DMS114 treated with DMSO at 0.1 percent for 48 hours (cell line): Measurements from ENCODE around the gene AK5.

Experiments
- DNase-seq: peaks from one replicate; lab custom pipeline; 2025; ENCODE audit not compliant: unreplicated experiment; lab: John Stamatoyannopoulos, UW

AK5 gene

GRCh38 chr1:77538956-77539518 is 257.2 kb downstream of the AK5 start:
- DNase-seq, result no peak

GRCh38 chr1:77539519-77540142 is 257.8 kb downstream of the AK5 start:
- no peak for DNase-seq

- no peak for DNase-seq
These were observed 258.8 kb downstream of the AK5 start for GRCh38 chr1:77540501-77541161.

DNA sequence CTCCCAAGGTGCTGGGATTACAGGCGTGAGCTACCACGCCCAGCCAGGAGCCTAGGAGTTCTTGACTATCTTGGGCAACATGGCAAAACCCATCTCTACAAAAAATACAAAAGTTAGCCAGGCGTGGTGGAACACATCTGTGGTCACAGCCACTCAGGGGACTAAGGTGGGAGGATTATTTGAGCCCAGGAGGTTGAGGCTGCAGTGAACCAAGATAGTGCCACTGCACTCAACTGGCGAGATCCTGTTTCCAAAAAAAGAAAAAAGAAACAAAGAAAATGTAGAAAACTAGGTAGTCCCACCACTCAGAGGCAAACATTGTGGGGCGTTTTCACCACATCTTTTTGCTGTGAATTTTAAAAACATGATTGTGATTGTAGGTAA is 259.3 kb downstream of the AK5 start:
- no peak for DNase-seq

- no peak for DNase-seq
These were observed 261.1 kb downstream of the AK5 start for GRCh38 chr1:77542813-77543420.

DNA sequence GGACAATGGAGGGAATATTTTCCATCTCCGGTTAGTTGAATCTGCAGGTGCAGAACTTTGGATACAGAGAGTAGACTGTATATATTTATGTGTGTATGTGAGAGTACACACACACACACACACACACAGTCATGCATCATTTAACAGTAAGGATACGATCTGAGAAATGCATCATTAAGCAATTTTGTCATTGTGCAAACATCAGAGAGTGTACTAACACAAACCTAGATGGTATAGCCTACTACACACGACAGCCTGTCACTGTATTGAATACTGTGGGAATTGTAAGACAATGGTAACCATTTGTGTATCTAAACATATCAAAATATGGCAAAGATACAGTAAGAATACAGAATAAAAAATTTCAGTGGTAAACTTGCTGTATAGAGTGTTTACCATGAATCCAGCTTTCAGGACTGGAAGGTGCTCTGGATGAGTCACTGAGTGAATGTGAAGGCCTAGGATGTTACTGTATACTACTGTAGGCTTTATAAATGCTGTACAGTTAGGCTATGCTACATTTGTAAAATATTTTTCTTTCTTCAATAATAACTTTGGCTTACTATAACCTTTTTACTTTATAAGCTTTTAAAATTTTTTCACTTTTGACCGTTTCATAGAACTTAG is 262.1 kb downstream of the AK5 start:
- DNase-seq, result no peak

GRCh38 chr1:77544845-77545244 is 263.0 kb downstream of the AK5 start:
- no peak for DNase-seq

DNA sequence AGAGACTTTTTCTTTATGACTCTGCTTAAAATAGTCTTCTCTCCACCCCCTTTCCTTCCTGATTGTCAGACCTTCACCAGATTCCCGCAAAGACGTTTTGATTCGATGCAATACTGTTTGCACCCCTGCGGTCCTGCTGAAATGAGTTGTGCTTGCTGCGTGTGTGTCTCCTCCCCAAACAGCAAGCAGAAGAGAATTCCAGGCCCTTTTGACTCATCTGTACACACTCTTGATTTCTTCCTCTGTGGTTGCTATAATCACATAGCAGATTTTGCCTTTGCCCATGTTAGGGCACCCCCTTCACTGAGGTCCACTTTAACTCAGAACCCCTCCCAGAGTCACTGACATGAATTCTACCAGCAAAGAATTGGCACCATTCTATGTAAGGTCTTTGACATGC is 264.2 kb downstream of the AK5 start:
- DNase-seq, result no peak

DNA sequence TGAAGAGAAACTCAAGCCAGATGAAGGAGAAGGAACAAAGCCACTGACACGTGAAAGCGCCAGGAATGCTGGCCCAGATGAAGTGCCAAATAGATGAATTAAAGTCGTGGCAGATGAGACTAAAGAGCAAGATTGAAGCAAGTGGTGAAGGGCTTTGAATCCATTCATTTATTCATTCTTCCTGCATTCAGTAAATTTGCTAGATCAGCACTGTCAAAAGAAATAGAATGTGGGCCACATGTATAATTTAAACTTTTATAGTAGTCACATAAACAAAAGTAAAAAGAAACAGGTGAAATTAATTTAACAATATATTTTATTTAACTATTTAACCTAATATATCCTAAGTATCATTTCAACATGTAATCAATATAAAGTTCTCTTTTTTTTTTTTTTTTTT is 265.1 kb downstream of the AK5 start:
- DNase-seq, result no peak

DNA sequence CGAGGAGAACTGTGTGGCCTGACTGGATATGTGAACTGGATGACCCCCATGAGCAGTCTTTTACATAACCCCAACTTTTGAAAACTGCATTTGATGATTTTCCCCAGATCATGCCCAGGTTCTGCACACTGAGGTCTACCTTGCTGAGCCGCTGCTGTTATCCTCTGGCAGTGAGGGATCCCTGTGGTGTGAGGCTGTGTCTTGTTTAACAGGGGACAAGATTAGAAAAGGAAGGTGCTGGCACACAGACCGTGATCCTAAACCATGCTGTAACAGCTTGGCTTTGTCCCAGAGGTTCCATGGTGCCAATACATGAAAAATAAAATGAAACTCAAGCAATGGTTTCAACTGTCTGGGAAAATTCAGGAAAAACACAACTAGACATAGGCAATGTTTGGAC is 266.5 kb downstream of the AK5 start:
- no peak for DNase-seq

DNA sequence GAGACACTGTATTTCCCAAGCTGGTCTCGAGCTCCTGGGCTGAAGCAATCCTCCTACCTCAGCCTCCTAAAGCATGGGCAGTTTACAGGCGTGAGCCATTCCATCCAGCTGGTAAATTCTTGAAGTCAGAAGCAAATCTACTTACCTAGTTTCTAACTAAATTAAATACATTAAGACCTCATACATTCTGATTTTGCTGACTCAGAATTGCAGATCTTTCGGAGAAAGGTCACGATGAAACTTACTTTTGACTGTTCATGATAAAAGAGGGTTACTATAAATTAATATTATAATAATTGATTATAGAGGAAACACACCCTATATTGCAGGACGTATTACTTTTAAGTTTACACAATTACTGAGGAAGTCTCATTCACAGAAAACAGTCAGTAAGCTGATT is 268.3 kb downstream of the AK5 start:
- DNase-seq, result no peak

GRCh38 chr1:77552626-77553025 is 270.8 kb downstream of the AK5 start:
- DNase-seq, result no peak

DNA sequence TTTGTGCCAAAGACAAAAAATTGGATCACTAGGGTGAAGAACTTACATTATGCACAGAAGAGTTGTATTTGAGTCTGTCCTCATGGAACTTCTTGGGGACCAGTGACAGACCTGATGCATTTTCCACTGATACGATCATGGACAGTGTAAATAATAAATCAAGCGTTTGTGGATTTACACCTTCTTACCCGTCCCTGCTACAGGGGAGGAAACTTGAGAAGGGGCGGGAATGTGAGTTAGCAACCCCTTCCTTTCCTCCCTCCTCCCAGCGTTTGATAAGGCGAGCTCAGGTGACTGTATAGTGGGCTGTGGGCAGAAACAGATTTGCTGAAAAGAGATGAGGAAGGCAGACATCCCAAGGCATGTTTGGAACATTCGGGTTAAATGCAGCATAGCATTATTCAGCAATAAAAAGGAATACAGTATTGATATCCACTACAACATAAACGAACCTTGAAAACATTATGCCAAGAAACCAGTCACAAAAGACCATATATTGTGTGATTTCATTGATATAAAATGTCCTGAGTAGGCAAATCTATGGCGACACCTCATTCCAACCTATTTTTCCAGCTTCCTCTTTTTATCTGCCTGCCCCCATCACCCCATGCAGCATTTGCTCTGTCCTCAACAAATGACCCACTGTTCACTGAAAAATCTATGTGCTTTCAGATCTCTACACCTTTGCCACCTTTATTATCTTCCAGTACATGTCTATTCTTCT is 271.9 kb downstream of the AK5 start:
- DNase-seq, result no peak

GRCh38 chr1:77556045-77556444 is 274.2 kb downstream of the AK5 start:
- DNase-seq, result no peak

- DNase-seq, result no peak
These were observed 275.2 kb downstream of the AK5 start for GRCh38 chr1:77557053-77557452.

GRCh38 chr1:77558591-77559164 is 276.9 kb downstream of the AK5 start:
- no peak for DNase-seq

DNA sequence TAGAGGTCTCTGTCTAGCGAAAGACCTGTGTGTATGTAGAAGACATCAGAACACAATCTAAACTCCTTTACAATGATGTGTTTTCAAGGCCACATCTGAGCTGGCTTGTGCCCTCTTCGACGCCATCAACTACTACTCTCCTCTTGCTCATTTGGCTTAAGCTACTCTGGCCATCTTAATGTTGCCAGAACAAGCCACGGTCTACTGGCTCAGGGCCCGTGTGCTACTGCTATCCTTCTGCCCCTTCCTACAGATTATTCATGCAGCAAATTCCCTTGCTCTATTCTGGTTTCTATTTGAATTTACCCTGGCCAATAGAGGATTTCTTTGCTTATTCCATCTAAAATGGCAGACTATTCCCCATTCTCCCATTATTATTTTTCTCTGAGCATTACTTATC is 278.9 kb downstream of the AK5 start:
- no peak for DNase-seq

DNA sequence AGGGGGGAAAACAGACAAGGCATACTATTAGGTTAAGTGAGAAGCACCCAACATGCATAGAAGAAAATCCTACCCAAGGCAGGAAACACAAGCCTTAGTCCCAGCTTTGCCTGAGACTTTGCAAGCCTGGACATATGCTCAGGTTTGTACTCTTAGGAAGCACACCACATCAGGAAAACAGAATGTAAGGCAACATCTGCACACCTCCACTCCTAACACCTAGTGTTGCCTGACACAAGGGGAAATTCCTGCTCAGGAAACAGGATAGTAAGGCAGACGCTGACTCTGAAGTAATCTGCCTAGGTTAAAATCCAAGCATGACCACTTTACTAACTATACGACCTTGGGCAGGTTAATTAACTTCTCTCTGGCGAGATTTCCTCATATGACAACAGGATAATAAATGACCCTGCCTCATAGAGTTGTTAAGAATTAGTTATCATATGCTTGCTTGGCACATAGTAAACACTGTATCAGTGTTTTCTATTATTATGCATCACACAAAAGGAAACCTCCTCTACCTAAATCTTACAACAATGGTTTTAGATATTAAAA is 280.9 kb downstream of the AK5 start:
- DNase-seq, result no peak

DNA sequence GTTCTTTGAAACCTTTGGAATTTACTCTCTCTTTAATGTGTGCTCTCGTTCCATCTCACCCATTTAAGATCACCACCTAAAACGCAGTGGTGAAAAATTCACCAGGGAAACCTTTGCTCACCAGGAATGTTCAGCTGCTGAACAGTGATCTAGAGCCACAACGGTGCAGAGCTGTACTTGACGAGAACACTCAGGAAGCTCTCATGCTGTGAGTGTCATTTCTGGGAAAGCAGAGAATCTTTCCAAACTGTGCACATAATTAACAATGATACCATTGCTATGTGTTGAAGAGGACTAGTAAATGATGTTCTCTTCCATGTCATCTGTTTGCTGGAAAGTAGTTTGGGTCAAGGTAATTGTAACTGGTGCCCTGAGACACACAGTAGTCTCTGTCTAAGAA is 283.5 kb downstream of the AK5 start:
- DNase-seq, result no peak

- no peak for DNase-seq
These were observed 289.8 kb downstream of the AK5 start for GRCh38 chr1:77571642-77572041.

- DNase-seq, result no peak
These were observed 297.7 kb downstream of the AK5 start for GRCh38 chr1:77579547-77579946.
